Measurements from ENCODE around the gene HES2.
"Not testable (repeated sequence)": the region's sequence is repeated elsewhere in the genome, so short reads cannot be mapped to it uniquely, and the experiment has no call there.

The HES2 gene

DNA sequence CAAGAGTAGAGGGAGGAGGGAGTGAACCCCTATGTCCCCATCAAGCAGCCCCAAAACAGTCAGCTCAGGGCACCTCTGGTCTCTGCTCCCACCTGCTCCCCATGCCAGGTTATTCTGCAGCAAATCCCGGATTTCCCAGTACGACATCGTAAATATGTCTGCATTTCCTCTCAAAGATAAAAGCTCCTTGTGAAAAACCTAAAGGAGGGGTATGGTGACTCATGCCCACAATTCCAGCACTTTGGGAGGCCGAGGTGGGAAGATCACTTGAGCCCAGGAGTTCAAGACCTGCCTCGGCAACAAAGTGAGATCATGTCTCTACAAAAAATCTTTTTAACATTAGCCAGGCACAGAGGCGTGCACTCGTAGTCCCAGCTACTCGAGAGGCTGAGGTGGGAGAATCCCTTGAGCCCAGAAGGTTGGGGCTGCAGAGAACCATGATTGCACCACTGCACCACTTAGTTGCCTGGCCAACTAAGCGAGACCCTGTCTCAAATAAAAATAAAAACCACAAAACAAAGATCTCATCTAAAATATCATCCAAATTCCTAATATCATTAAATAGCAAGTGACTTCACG lies 33.3 kb downstream of the HES2 start:
- DNase-seq (ENCODE audit: low spot score) = no peak

DNA sequence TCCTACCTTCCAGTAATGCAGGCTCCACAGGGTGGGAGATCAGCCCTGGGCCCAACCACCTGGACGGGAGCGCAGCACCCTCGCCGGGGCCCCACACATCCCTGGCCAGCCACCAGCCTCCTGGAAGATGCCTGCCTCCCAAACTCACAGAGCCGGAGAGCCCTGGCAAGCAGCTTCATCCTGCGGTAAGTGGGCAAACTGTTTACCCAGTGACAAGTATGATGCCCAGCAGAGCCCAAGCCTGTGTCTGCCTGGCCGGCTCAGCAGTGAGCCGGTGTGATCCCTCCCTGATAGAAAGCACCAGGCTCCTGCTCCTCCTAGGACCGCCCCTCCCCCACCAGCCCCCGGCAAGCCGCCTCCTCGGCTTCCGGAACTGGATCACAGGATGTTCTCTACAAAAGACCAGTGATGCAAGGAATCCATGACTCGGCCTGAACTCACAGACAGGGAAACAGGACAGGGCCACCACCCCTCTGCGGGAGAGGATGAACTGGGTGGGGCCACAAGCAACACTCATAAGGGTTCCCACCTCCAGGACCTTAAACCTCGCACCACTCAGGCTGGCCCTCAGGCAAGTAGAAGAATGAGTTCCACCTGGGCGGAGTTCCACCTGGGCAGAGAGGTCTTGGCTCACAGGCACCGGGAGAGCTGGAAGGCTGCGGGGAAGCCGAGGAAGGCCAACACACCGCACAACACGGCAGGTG lies 34.1 kb downstream of the HES2 start:
- DNase-seq (ENCODE audit: low spot score) = no peak

DNA sequence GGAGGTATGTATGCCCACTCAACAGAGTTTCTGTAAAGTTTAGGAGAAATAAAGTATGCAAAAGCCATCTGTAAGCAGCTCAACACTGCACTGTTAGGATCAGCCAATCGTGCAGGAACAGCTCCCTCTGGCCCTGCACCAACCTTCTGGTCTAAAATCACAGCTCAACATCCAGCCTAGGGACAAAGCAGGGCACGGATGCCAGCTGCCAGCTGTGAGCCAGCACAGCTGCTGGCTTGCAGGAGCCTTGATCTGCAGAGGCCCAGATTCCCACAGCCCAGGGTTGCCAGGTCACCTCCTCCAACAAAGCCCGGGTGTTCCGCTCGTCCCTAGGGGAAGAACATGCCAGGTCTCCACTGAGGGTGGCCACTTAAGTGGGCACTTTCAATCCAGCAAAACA lies 34.8 kb downstream of the HES2 start:
- DNase-seq (ENCODE audit: low spot score) = no peak

DNA sequence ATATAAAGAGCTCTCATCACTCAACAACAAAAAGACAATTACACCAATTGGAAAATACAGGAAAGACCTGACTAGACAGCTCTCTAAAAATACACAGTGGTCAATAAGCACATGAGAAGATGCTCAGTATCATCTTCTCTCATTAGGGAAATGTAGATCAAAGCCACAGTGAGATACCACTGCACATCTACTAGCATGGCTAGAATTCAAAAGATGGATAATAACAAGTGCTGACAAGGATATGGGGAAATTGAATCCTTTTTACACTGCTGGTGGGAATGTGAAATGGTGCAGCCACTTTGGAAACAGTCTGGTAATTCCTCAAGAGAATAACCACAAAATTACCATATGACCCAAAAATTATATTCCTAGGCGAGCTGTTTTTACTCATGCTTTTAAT lies 35.6 kb downstream of the HES2 start:
- DNase-seq (ENCODE audit: low spot score) = no peak

DNA sequence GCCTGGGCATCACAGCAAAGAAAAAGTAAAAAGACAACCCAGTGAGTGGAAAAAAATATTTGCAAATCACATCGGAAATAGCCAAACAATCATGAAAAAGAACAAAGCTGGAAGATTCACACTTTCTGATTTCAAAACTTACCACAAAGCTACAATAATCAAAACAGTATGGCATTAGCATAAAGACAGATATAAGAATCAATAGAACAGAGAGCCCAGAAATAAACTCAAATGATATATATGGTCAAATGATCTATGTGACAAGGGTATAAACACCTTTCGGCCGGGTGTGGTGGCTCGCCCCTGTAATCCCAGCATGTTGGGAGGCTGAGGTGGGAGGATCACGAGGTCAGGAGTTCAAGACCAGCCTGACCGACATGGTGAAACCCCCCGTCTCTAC lies 39.7 kb downstream of the HES2 start:
- no peak for DNase-seq (ENCODE audit: low spot score)

DNA sequence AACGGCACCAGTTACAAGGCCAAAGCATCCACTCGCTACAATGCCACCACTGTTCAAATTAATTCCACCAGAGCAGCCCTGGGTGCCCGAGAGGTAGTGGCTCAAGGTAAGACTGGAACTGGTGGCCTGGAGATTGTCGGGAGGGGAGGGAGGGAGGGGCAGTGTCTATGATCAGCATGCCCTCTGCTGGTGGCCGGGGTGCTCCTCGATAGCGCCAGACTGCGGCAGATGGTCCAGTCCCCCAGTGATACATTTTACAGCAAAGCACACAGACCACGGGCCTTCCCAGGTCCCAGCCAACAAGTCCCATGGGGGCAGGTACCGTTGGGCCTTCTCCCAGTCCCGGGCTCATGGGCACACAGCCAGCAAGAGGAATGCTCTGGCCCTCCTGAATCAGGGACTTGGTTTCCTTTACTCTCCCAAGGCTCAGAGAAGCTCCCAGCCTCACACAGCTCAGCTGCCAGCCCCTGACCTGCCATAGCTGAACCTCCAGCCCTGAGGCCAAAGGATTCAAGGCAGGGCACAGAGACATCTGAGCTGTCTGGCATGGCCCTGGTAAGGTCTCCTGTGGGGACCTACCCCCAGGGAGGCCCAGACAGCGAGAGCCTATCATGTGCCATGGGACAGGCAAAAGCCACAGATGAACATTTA lies 41.5 kb downstream of the HES2 start:
- no peak for DNase-seq (ENCODE audit: low spot score)

DNA sequence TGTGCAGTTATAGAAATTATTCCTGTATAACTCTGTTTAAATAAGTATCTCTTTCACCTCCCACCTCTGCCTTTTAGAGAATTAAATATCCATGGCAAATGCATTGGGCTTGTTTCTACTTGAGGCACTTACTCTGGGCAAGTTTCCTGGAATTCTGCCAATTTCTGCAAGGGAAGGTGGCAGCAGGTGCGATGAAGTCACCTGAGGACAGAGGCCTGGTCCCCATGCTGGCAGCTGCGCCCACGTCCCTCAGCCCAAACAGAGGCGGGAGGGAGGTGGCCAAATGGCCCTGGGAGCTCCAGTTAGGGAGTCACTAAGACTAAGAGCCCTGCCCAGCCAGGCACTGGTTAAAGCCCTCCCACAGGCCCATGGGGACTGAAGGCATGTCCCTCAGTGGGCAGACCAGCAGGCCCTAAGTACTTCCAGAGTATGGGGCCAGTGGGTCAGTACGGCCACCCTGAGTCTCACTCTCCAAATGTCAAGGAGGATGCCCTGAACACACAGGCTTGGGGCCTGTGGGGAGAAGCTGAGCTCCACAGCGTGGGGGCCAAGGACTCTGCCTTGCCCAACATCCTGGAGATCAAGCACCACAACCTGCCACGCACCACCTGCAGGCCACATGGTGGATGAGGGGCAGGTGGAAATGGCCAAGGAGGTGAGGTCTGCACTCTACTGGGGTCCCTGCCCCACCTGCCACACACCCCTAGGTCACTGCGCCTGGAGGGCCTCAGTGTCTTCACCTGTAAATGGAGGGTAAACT lies 45.6 kb downstream of the HES2 start:
- no peak for DNase-seq (ENCODE audit: low spot score)

DNA sequence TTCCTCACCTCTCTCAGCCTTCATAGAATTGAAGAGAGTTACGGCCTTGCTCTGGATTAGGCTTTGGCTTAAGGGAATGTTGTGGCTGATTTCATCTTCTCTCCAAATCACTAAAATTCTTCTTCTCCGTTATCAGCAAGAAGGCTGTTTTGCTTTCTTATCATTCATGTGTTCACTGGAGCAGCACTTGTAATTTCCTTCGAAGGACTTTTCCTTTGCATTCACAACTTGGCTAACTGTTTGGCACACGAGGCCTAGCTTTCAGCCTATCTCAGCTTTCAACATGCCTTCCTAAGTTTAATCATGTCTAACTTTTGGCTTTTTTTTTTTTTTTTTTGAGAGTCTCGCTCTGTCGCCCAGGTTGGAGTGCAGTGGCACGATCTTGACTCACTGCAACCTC lies 47.5 kb downstream of the HES2 start:
- DNase-seq (ENCODE audit: low spot score) = not testable (repeated sequence)

DNA sequence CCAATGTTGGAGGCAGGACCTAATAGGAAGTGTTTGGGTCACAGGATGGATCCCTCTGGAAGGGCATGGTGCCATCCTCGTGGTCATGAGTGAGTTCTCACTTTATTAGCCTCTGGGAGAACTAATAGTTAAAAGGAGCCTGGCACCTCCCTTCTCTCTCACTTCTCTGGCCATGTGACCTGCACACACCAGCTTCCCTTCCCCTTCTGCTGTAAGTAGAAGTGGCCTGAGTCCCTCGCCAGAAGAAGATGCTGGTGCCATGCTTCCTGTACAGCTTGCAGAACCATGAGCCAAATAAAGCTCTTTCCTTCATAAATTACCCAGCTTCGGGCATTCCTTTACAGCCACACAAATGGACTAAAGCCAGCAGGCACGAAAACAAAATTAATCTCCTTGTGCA lies 49.7 kb downstream of the HES2 start:
- no peak for DNase-seq (ENCODE audit: low spot score)

DNA sequence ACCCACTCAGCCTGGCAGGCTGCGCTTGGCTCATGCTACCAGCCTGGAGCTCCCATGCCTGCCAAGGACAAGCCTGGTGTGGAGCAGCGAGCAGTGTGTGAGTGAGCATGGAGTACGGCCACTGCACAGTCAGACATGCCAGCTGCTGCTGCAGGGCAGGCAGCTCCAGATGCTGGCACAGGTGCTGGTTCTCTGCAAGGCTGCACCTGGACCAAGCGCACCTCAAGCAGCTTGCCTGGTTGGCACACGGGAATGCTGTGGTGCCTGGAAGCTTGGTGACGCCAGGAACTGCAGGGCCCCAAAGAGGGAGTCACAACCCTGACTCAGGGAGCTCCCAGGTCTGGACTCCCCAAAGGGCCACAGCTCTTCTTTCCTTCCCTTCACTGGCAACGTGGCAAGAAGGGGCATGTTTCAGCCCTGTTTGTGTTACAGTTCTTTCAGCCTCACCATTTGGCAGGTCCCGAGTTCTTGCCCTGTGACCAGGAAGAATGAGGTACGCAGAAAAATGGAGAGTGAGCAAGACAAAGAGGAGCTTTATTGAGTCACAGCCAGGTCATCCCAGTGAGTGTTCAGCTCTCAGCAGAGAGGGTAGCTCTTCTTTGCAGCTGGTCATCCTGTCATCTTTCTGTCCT lies 52.2 kb downstream of the HES2 start:
- no peak for DNase-seq (ENCODE audit: low spot score)

DNA sequence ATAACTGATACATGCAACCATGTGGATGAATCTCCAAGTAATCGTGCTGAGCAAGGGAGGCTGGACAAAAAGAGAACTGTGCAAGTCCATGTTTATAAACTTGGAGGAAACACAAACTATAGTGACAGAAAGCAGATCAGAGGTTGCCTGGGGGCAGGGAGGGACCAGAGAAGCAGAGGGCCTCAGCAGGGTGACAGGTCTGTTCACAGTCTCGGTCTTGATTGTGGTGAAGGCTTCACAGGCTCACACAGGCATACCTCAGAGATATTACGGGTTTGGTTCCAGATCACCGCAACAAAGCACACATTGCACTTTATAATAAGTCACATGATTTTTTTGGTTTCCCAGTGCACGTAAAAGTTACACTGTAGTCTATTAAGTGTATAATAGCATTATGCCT lies 54.7 kb downstream of the HES2 start:
- no peak for DNase-seq (ENCODE audit: low spot score)

DNA sequence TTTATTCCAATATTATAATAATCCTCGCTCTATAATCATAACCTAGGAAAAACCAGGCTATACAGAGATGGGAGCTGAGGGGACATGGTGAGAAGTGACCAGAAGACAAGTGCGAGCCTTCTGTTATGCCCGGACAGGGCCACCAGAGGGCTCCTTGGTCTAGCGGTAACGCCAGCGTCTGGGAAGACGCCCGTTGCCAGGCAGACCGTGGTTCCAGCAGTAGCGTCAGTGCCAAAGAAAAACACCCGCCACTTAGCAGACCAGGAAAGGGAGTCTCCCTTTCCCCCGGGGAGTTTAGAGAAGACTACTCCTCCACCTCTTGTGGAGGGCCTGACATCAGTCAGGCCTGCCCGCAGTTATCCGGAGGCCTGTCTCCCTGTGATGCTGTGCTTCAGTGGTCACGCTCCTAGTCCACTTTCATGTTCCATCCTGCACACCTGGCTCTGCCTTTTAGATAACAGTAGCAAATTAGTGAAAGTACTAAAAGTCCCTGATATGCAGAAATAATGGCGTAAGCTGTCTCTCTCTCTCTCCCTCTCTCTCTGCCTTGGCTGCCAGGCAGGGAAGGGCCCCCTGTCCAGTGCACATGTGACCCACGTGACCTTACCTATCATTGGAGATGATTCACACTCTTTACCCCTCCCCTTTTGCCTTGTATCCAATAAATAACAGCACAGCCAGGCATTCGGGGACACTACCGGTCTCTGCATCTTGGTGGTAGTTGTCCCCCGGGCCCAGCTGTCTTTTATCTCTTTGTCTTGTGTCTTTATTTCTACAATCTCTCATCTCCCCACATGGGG lies 56.4 kb downstream of the HES2 start:
- DNase-seq (ENCODE audit: low spot score) = not testable (repeated sequence)

Measured in germinal center (tissue), 1 donor.